ENCODE results near the gene GLT8D1. TPM values are rescaled to one million over a fixed set of nuclear protein-coding genes. Genes with fewer than 3 reads are reported as not detected.

Gene GLT8D1
- total and polyA plus RNA-seq, 2 of the 4 experiments (the other 2 are of a cell fraction): 87.8 to 124 TPM

- H3K18ac ChIP-seq (ENCODE audit: low read depth, low read length): no peak overlapping the region
- peak overlapping the region; percentile 59 for H4K91ac ChIP-seq (ENCODE audit: insufficient read depth, low read depth, low read length)
- peaks cover 11 to 35% of the 10 kb centered on the region in 2 experiments for H3K79me1 ChIP-seq (ENCODE audit: low read depth in 1 of 2, low read length in 2 of 2)
- no peak for DNase-seq
- H4K20me1 ChIP-seq (ENCODE audit: insufficient read depth, low read length): peaks cover 6% of the 10 kb centered on the region; the same call in 1 of the 2 replicates
- POLR2A ChIA-PET (ENCODE audit: unreplicated experiment): no interaction called here
- H2AK9ac ChIP-seq (replicated peaks; ENCODE audit: low read depth, low read length, poor library complexity): no peak overlapping the region
- H2AK5ac ChIP-seq (ENCODE audit: low read depth, low read length): peak overlapping the region; percentile 54
- no peak overlapping the region for H3K9ac ChIP-seq (ENCODE audit: low read depth, low read length)
- intact Hi-C loops (cut with micrococcal nuclease) (loop anchor here (2.0 kb wide), 1 partner anchor 13 kb away; the partner anchor contains the start of gene PBRM1), in situ Hi-C loops (cut with MboI; ENCODE audit: low sequenced_read_pairs) (no loop called here), dilution Hi-C loops (cut with HindIII; ENCODE audit: low sequenced_read_pairs, unreplicated experiment) (no loop called here)
- H3K56ac ChIP-seq (ENCODE audit: extremely low read depth, insufficient read depth, low read length): peak overlapping the region; percentile 36; the same call in 1 of the 2 replicates
- H4K8ac ChIP-seq (ENCODE audit: low read depth in 2 of 2, low read length in 2 of 2): peak overlapping the region in 1 of 2 experiments; percentile 49; a peak in 1 of 4 replicates
- peak overlapping the region; percentile 71; the same call in 1 of the 2 replicates for H3K14ac ChIP-seq (replicated peaks; ENCODE audit: low read depth, low read length)
- no TSS peak for BruUV-seq (replicated peaks)
- no peak for ATAC-seq (ENCODE audit: low read depth)
- TF ChIP-seq CTCF (conservative IDR thresholded peaks at IDR 0.05; ENCODE audit: low read depth, low read length): no peak
- no peak for TF ChIP-seq RCOR1 (IDR thresholded peaks at IDR 0.05; ENCODE audit: insufficient replicate concordance, low read length)
- no peak for TF ChIP-seq SMC3 (IDR thresholded peaks at IDR 0.05; ENCODE audit: low read depth, low read length)
- TF ChIP-seq RAD21 (IDR thresholded peaks at IDR 0.05; ENCODE audit: low read length): no peak
- no peak for TF ChIP-seq BHLHE40 (IDR thresholded peaks at IDR 0.05; ENCODE audit: low read depth, low read length)
- no peak for TF ChIP-seq RFX5 (IDR thresholded peaks at IDR 0.05; ENCODE audit: low read depth, low read length)
- TF ChIP-seq CHD1 (IDR thresholded peaks at IDR 0.05; ENCODE audit: low read depth, low read length): no peak
- no peak for TF ChIP-seq MXI1 (IDR thresholded peaks at IDR 0.05; ENCODE audit: borderline replicate concordance, low read depth, low read length)
- no peak for TF ChIP-seq USF2 (IDR thresholded peaks at IDR 0.05; ENCODE audit: low read depth, low read length)
- no peak for TF ChIP-seq NFE2L2 (IDR thresholded peaks at IDR 0.05; ENCODE audit: low read depth, low read length)
- no peak for TF ChIP-seq ELK1 (IDR thresholded peaks at IDR 0.05; ENCODE audit: borderline replicate concordance, low read depth, low read length)
- no peak for TF ChIP-seq POLR2A (IDR thresholded peaks at IDR 0.05; ENCODE audit: low read depth, low read length)
- no peak for TF ChIP-seq FOS (IDR thresholded peaks at IDR 0.05; ENCODE audit: low read depth, low read length)
- no peak for TF ChIP-seq MAFK (IDR thresholded peaks at IDR 0.05; ENCODE audit: low read depth, low read length)
- no peak for TF ChIP-seq MAZ (IDR thresholded peaks at IDR 0.05; ENCODE audit: borderline replicate concordance, low read depth, low read length)
- TF ChIP-seq CEBPB (IDR thresholded peaks at IDR 0.05; ENCODE audit: low read depth, low read length): no peak
- no peak overlapping the region for H3K4me3 ChIP-seq (ENCODE audit: insufficient read depth, low read depth, low read length)
- peak overlapping the region; percentile 23; the same call in 1 of the 2 replicates for H3K4me2 ChIP-seq (ENCODE audit: low read depth, low read length)
- peak overlapping the region; percentile 65; the same call in 1 of the 2 replicates for H3K4ac ChIP-seq (ENCODE audit: low read depth, low read length)
- H3K9me1 ChIP-seq (ENCODE audit: insufficient read depth, low read length): peaks cover 5% of the 10 kb centered on the region
- H2BK120ac ChIP-seq (ENCODE audit: low read depth, low read length): peak overlapping the region; percentile 79
- peak overlapping the region; percentile 78; the same call in 2 of the 3 replicates for H2BK15ac ChIP-seq (ENCODE audit: low read depth, low read length)
- H4K5ac ChIP-seq (ENCODE audit: low read depth, low read length): no peak overlapping the region
- H2AFZ ChIP-seq (replicated peaks; ENCODE audit: low read length, poor library complexity): no peak overlapping the region
- H3K36me3 ChIP-seq (ENCODE audit: control insufficient read depth, insufficient read depth, low read length): peaks cover 17% of the 10 kb centered on the region
- H3K4me1 ChIP-seq (ENCODE audit: control insufficient read depth, insufficient read depth, low read length): peaks cover 8% of the 10 kb centered on the region
- CTCF ChIA-PET: interaction anchor here (0.8 kb wide), 1 partner anchor 70 kb away, joined by 3 read pairs; no protein-coding TSS in a partner anchor
- H3K9me3 ChIP-seq (ENCODE audit: control insufficient read depth, insufficient read depth, low read length): no peaks in the 10 kb centered on the region; the same call in 1 of the 2 replicates
- WGBS, 2 experiments (ENCODE audit: extremely low coverage in 2 of 2, insufficient read length in 1 of 2): no CpG with 5 or more reads among the region's 1 CpG
- H3K27me3 ChIP-seq (ENCODE audit: control insufficient read depth, insufficient read depth, low read length): no peaks in the 10 kb centered on the region
- H3K23ac ChIP-seq (ENCODE audit: low read depth, low read length): peak overlapping the region; percentile 53; the same call in 1 of the 2 replicates
- peak overlapping the region; percentile 60 for H2BK20ac ChIP-seq (ENCODE audit: low read depth, low read length)
- peak overlapping the region; percentile 81 for H2BK5ac ChIP-seq (ENCODE audit: low read depth, low read length, poor library complexity, severe bottlenecking)
- H3K27ac ChIP-seq (ENCODE audit: insufficient read depth, low read length): no peak overlapping the region
Observed at GRCh38 chr3:52671676-52672075, 33.9 kb downstream of the GLT8D1 start.

Measured in IMR-90 (cell line).